ENCODE data around the gene CELF2. TPM values are rescaled to one million over a fixed set of nuclear protein-coding genes. Genes with fewer than 3 reads are reported as not detected.

Gene CELF2
- total and polyA plus RNA-seq, 2 of the 4 experiments (the other 2 are of a cell fraction) = 3.5 to 6.6 TPM

DNA sequence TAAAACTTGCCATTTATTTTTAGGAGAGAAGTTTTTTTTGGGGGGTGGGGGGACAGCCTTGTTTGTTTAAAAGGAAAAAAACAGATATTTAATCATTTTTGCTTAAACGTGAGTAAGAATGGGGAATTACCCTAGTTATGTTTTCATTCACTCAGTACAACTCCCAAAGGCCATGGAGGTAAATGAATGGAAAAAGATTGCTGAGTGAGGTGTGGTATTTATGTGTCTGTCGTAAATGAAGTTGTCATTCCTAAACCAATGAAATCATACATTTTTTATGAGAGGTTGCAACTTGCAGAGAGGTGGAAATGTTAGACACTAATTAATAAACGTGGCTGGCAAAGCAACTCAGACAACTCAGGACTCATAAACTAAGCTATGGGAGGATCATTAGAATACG is 218.1 kb downstream of the CELF2 start:
- Histone ChIP-seq H3K18ac (ENCODE audit: low read depth, low read length) (no peak overlapping the region), H2BK120ac (ENCODE audit: low read depth, low read length) (no peak overlapping the region), H3K36me3 (ENCODE audit: control insufficient read depth, insufficient read depth, low read length) (no peaks in the 10 kb centered on the region), H2BK15ac (ENCODE audit: low read depth, low read length) (no peak overlapping the region), H2AFZ (replicated peaks; ENCODE audit: low read length, poor library complexity) (no peak overlapping the region), H3K79me1 (ENCODE audit: low read depth in 1 of 2, low read length in 2 of 2) (no peaks in the 10 kb centered on the region), H2AK5ac (ENCODE audit: low read depth, low read length) (no peak overlapping the region), H3K56ac (ENCODE audit: extremely low read depth, insufficient read depth, low read length) (no peak overlapping the region), H2AK9ac (replicated peaks; ENCODE audit: low read depth, low read length, poor library complexity) (no peak overlapping the region), H3K14ac (replicated peaks; ENCODE audit: low read depth, low read length) (no peak overlapping the region), H3K4me2 (ENCODE audit: low read depth, low read length) (no peak overlapping the region), H4K20me1 (ENCODE audit: insufficient read depth, low read length) (no peaks in the 10 kb centered on the region), H3K9ac (ENCODE audit: low read depth, low read length) (no peak overlapping the region), H4K8ac (ENCODE audit: low read depth in 2 of 2, low read length in 2 of 2) (no peak overlapping the region), H2BK5ac (ENCODE audit: low read depth, low read length, poor library complexity, severe bottlenecking) (no peak overlapping the region), H3K4ac (ENCODE audit: low read depth, low read length) (no peak overlapping the region), H3K4me1 (ENCODE audit: control insufficient read depth, insufficient read depth, low read length) (no peaks in the 10 kb centered on the region), H3K4me3 (ENCODE audit: insufficient read depth, low read depth, low read length) (no peak overlapping the region), H3K27me3 (ENCODE audit: control insufficient read depth, insufficient read depth, low read length) (no peaks in the 10 kb centered on the region), H3K23ac (ENCODE audit: low read depth, low read length) (no peak overlapping the region), H4K91ac (ENCODE audit: insufficient read depth, low read depth, low read length) (no peak overlapping the region), H3K27ac (ENCODE audit: insufficient read depth, low read length) (no peak overlapping the region), H2BK20ac (ENCODE audit: low read depth, low read length) (no peak overlapping the region), H3K9me3 (ENCODE audit: control insufficient read depth, insufficient read depth, low read length) (no peaks in the 10 kb centered on the region), H3K9me1 (ENCODE audit: insufficient read depth, low read length) (no peaks in the 10 kb centered on the region), H4K5ac (ENCODE audit: low read depth, low read length) (no peak overlapping the region)
- no TSS peak for BruUV-seq (replicated peaks)
- ATAC-seq (ENCODE audit: low read depth) (no peak), DNase-seq (no peak)
- intact Hi-C loops (cut with micrococcal nuclease) (no loop called here), dilution Hi-C loops (cut with HindIII; ENCODE audit: low sequenced_read_pairs, unreplicated experiment) (no loop called here), in situ Hi-C loops (cut with MboI; ENCODE audit: low sequenced_read_pairs) (no loop called here)
- 83% methylated on average over 1 of the region's 4 CpGs; no CpG with 5 or more reads in 1 of the 2 experiments for WGBS, 2 experiments (ENCODE audit: extremely low coverage in 2 of 2, insufficient read length in 1 of 2)
- no peak for TF ChIP-seq MXI1 (IDR thresholded peaks at IDR 0.05; ENCODE audit: borderline replicate concordance, low read depth, low read length)
- ChIA-PET CTCF (no interaction called here), POLR2A (ENCODE audit: unreplicated experiment) (no interaction called here)
